ENCODE data around the gene SHROOM3.

Gene SHROOM3

GRCh38 chr4:76570141-76570973 lies 135.3 kb downstream of the SHROOM3 start:
- DNase-seq, result no peak

- DNase-seq, result no peak
Measured at GRCh38 chr4:76571274-76571673, 136.2 kb downstream of the SHROOM3 start.

- no peak for DNase-seq
Measured at GRCh38 chr4:76572224-76572623, 137.2 kb downstream of the SHROOM3 start.

GRCh38 chr4:76576824-76577223 lies 141.8 kb downstream of the SHROOM3 start:
- DNase-seq, result no peak

- DNase-seq, result no peak
Measured at GRCh38 chr4:76578002-76578560, 143.1 kb downstream of the SHROOM3 start.

GRCh38 chr4:76579596-76580375 lies 144.8 kb downstream of the SHROOM3 start:
- DNase-seq, result no peak

GRCh38 chr4:76581077-76581962 lies 146.3 kb downstream of the SHROOM3 start:
- no peak for DNase-seq

- DNase-seq, result no peak
Measured at GRCh38 chr4:76582074-76582816, 147.2 kb downstream of the SHROOM3 start.

GRCh38 chr4:76582817-76583087 lies 147.7 kb downstream of the SHROOM3 start:
- no peak for DNase-seq

- no peak for DNase-seq
Measured at GRCh38 chr4:76584241-76585152, 149.5 kb downstream of the SHROOM3 start.

GRCh38 chr4:76585272-76585671 lies 150.2 kb downstream of the SHROOM3 start:
- no peak for DNase-seq

GRCh38 chr4:76585897-76586360 lies 150.9 kb downstream of the SHROOM3 start:
- DNase-seq, result no peak

GRCh38 chr4:76588274-76588673 lies 153.2 kb downstream of the SHROOM3 start:
- DNase-seq, result no peak

GRCh38 chr4:76589402-76589801 lies 154.4 kb downstream of the SHROOM3 start:
- no peak for DNase-seq

GRCh38 chr4:76589872-76590797 lies 155.1 kb downstream of the SHROOM3 start:
- no peak for DNase-seq

- DNase-seq, result no peak
Measured at GRCh38 chr4:76590798-76591281, 155.8 kb downstream of the SHROOM3 start.

GRCh38 chr4:76591992-76592391 lies 157.0 kb downstream of the SHROOM3 start:
- DNase-seq, result no peak

GRCh38 chr4:76592460-76592859 lies 157.4 kb downstream of the SHROOM3 start:
- no peak for DNase-seq

- DNase-seq, result no peak
Measured at GRCh38 chr4:76594173-76594572, 159.1 kb downstream of the SHROOM3 start.

- DNase-seq, result no peak
Measured at GRCh38 chr4:76595435-76595834, 160.4 kb downstream of the SHROOM3 start.

Data from T-helper 9 cell (primary cell).